ENCODE data around the gene RHBG. TPM values are rescaled to one million over a fixed set of nuclear protein-coding genes. Genes with fewer than 3 reads are reported as not detected.

The RHBG gene
- polyA plus RNA-seq, 1 donor: 35.4 TPM

GRCh38 chr1:156406251-156406650, 37.2 kb downstream of the RHBG start:
- no peaks in the 10 kb centered on the region for H3K4me1 ChIP-seq (ENCODE audit: control insufficient read depth, insufficient read depth, low read length)
- DNase-seq: no peak
- no CpG with 5 or more reads among the region's 6 CpGs for WGBS (ENCODE audit: insufficient coverage, low lambda C conversion rate)
- H3K27me3 ChIP-seq (ENCODE audit: control insufficient read depth, insufficient read depth, low read length): peaks cover 85% of the 10 kb centered on the region
- H3K36me3 ChIP-seq (ENCODE audit: control insufficient read depth, insufficient read depth, low read length): no peaks in the 10 kb centered on the region
- H3K4me3 ChIP-seq (ENCODE audit: low read length): no peak overlapping the region
- H3K9me3 ChIP-seq (ENCODE audit: control insufficient read depth, low read depth, low read length): no peaks in the 10 kb centered on the region
- H3K27ac ChIP-seq (ENCODE audit: low read length): no peak overlapping the region

- no peak for DNase-seq
- no peak overlapping the region for H3K27ac ChIP-seq (ENCODE audit: low read length)
- H3K27me3 ChIP-seq (ENCODE audit: control insufficient read depth, insufficient read depth, low read length): peaks cover 81% of the 10 kb centered on the region
- no peak overlapping the region for H3K4me3 ChIP-seq (ENCODE audit: low read length)
- no peaks in the 10 kb centered on the region for H3K9me3 ChIP-seq (ENCODE audit: control insufficient read depth, low read depth, low read length)
- no CpG with 5 or more reads among the region's 6 CpGs for WGBS (ENCODE audit: insufficient coverage, low lambda C conversion rate)
- H3K4me1 ChIP-seq (ENCODE audit: control insufficient read depth, insufficient read depth, low read length): no peaks in the 10 kb centered on the region
- H3K36me3 ChIP-seq (ENCODE audit: control insufficient read depth, insufficient read depth, low read length): no peaks in the 10 kb centered on the region
Measured at GRCh38 chr1:156407344-156407743, 38.3 kb downstream of the RHBG start.

- WGBS (ENCODE audit: insufficient coverage, low lambda C conversion rate): no CpG with 5 or more reads among the region's 10 CpGs
- no peak overlapping the region for H3K4me3 ChIP-seq (ENCODE audit: low read length)
- no peaks in the 10 kb centered on the region for H3K9me3 ChIP-seq (ENCODE audit: control insufficient read depth, low read depth, low read length)
- H3K4me1 ChIP-seq (ENCODE audit: control insufficient read depth, insufficient read depth, low read length): no peaks in the 10 kb centered on the region
- no peaks in the 10 kb centered on the region for H3K36me3 ChIP-seq (ENCODE audit: control insufficient read depth, insufficient read depth, low read length)
- no peak overlapping the region for H3K27ac ChIP-seq (ENCODE audit: low read length)
- peaks cover 77% of the 10 kb centered on the region for H3K27me3 ChIP-seq (ENCODE audit: control insufficient read depth, insufficient read depth, low read length)
- no peak for DNase-seq
Measured at GRCh38 chr1:156407760-156408159, 38.7 kb downstream of the RHBG start.

- Histone ChIP-seq H3K27ac (ENCODE audit: low read length) (no peak overlapping the region), H3K9me3 (ENCODE audit: control insufficient read depth, low read depth, low read length) (no peaks in the 10 kb centered on the region), H3K36me3 (ENCODE audit: control insufficient read depth, insufficient read depth, low read length) (no peaks in the 10 kb centered on the region), H3K4me1 (ENCODE audit: control insufficient read depth, insufficient read depth, low read length) (no peaks in the 10 kb centered on the region), H3K27me3 (ENCODE audit: control insufficient read depth, insufficient read depth, low read length) (peaks cover 78% of the 10 kb centered on the region), H3K4me3 (ENCODE audit: low read length) (no peak overlapping the region)
- no CpG with 5 or more reads among the region's 7 CpGs for WGBS (ENCODE audit: insufficient coverage, low lambda C conversion rate)
- DNase-seq: no peak
Measured at GRCh38 chr1:156409439-156409838, 40.4 kb downstream of the RHBG start.

GRCh38 chr1:156410238-156410637, 41.2 kb downstream of the RHBG start:
- no peak for DNase-seq
- Histone ChIP-seq H3K4me1 (ENCODE audit: control insufficient read depth, insufficient read depth, low read length) (no peaks in the 10 kb centered on the region), H3K27ac (ENCODE audit: low read length) (no peak overlapping the region), H3K4me3 (ENCODE audit: low read length) (no peak overlapping the region), H3K36me3 (ENCODE audit: control insufficient read depth, insufficient read depth, low read length) (no peaks in the 10 kb centered on the region), H3K9me3 (ENCODE audit: control insufficient read depth, low read depth, low read length) (no peaks in the 10 kb centered on the region), H3K27me3 (ENCODE audit: control insufficient read depth, insufficient read depth, low read length) (peaks cover 80% of the 10 kb centered on the region)
- no CpG with 5 or more reads among the region's 4 CpGs for WGBS (ENCODE audit: insufficient coverage, low lambda C conversion rate)

- Histone ChIP-seq H3K27ac (ENCODE audit: low read length) (no peak overlapping the region), H3K9me3 (ENCODE audit: control insufficient read depth, low read depth, low read length) (no peaks in the 10 kb centered on the region), H3K4me3 (ENCODE audit: low read length) (no peak overlapping the region), H3K4me1 (ENCODE audit: control insufficient read depth, insufficient read depth, low read length) (no peaks in the 10 kb centered on the region), H3K27me3 (ENCODE audit: control insufficient read depth, insufficient read depth, low read length) (peaks cover 80% of the 10 kb centered on the region), H3K36me3 (ENCODE audit: control insufficient read depth, insufficient read depth, low read length) (no peaks in the 10 kb centered on the region)
- no peak for DNase-seq
- WGBS (ENCODE audit: insufficient coverage, low lambda C conversion rate): no CpG with 5 or more reads among the region's 8 CpGs
Measured at GRCh38 chr1:156410740-156411139, 41.7 kb downstream of the RHBG start.

DNA sequence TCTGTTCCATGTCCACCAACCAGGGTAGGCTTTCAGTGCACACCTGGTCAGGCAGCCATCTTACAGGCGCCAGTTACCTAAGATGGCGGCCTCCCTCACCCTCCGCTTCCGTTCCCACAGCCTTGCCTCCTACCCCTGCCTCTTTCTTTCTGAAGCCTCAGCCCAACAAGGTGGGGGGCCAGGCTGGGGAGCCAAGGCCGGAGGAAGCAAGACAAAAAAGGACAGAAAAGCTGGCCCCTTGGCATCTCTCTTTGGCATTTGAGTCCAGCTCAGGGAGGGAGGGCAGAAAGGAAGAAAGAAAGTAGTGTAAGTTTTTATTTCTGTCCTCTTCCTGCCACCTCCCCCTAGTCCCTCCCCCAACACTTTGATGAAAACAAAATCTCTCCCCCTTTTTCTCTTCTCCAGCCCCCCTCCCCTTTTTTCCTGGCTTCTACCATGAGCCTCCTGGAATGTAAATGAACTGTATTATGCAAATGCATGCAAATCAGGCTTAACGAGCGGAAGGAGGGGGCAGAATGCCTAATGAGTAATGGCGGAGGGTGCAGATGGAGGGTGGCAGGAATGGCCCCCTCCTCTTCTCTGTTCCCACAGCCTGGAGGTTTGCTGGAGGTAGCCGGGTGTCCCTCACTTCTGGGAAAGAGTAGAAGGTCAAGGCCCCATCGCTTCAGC, 43.8 kb downstream of the RHBG start:
- no peaks in the 10 kb centered on the region for H3K36me3 ChIP-seq (ENCODE audit: control insufficient read depth, insufficient read depth, low read length)
- no peaks in the 10 kb centered on the region for H3K4me1 ChIP-seq (ENCODE audit: control insufficient read depth, insufficient read depth, low read length)
- H3K27me3 ChIP-seq (ENCODE audit: control insufficient read depth, insufficient read depth, low read length): peaks cover 79% of the 10 kb centered on the region
- H3K9me3 ChIP-seq (ENCODE audit: control insufficient read depth, low read depth, low read length): no peaks in the 10 kb centered on the region
- H3K27ac ChIP-seq (ENCODE audit: low read length): no peak overlapping the region
- no CpG with 5 or more reads among the region's 10 CpGs for WGBS (ENCODE audit: insufficient coverage, low lambda C conversion rate)
- H3K4me3 ChIP-seq (ENCODE audit: low read length): no peak overlapping the region
- DNase-seq: no peak

GRCh38 chr1:156413391-156414246, 44.6 kb downstream of the RHBG start:
- WGBS (ENCODE audit: insufficient coverage, low lambda C conversion rate): no CpG with 5 or more reads among the region's 10 CpGs
- H3K36me3 ChIP-seq (ENCODE audit: control insufficient read depth, insufficient read depth, low read length): no peaks in the 10 kb centered on the region
- peaks cover 80% of the 10 kb centered on the region for H3K27me3 ChIP-seq (ENCODE audit: control insufficient read depth, insufficient read depth, low read length)
- DNase-seq: no peak
- H3K4me3 ChIP-seq (ENCODE audit: low read length): no peak overlapping the region
- H3K9me3 ChIP-seq (ENCODE audit: control insufficient read depth, low read depth, low read length): no peaks in the 10 kb centered on the region
- H3K27ac ChIP-seq (ENCODE audit: low read length): no peak overlapping the region
- no peaks in the 10 kb centered on the region for H3K4me1 ChIP-seq (ENCODE audit: control insufficient read depth, insufficient read depth, low read length)

DNA sequence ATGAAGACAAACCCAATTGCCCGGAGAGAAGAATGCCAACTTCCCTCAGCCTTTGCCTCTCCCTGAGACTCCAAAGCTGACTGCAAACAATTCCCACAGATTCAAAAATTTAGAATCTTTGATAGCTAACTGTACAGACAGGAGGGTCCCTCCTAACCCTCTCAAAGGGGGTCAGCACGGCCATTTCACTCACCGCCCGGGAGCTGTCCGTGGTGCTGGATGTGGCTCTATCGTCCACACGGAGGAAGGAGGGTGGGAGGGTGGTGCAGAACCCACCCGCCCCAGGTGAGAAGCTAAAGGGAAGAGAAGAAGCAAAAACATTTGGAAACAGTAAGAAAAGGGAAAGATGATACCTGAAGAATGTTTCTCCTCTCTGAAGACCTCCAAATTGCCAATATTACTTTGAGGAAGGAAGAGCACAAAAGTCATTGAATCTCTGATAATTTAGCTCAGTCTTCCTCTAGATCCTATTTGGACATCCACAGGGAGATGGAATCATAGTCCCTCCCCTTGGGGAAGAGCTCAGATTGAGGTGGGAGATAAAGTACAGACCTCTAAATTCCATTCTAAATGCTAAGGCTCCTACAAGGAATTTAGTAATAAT, 45.6 kb downstream of the RHBG start:
- no peak overlapping the region for H3K4me3 ChIP-seq (ENCODE audit: low read length)
- H3K36me3 ChIP-seq (ENCODE audit: control insufficient read depth, insufficient read depth, low read length): no peaks in the 10 kb centered on the region
- H3K4me1 ChIP-seq (ENCODE audit: control insufficient read depth, insufficient read depth, low read length): no peaks in the 10 kb centered on the region
- no peak overlapping the region for H3K27ac ChIP-seq (ENCODE audit: low read length)
- H3K9me3 ChIP-seq (ENCODE audit: control insufficient read depth, low read depth, low read length): no peaks in the 10 kb centered on the region
- no peak for DNase-seq
- 0% methylated on average over 1 of the region's 8 CpGs for WGBS (ENCODE audit: insufficient coverage, low lambda C conversion rate)
- peaks cover 83% of the 10 kb centered on the region for H3K27me3 ChIP-seq (ENCODE audit: control insufficient read depth, insufficient read depth, low read length)

GRCh38 chr1:156416993-156417392, 48.0 kb downstream of the RHBG start:
- Histone ChIP-seq H3K27me3 (ENCODE audit: control insufficient read depth, insufficient read depth, low read length) (peaks cover 91% of the 10 kb centered on the region), H3K4me1 (ENCODE audit: control insufficient read depth, insufficient read depth, low read length) (peaks cover 15% of the 10 kb centered on the region), H3K27ac (ENCODE audit: low read length) (no peak overlapping the region), H3K4me3 (ENCODE audit: low read length) (no peak overlapping the region), H3K9me3 (ENCODE audit: control insufficient read depth, low read depth, low read length) (peaks cover 18% of the 10 kb centered on the region), H3K36me3 (ENCODE audit: control insufficient read depth, insufficient read depth, low read length) (no peaks in the 10 kb centered on the region)
- no peak for DNase-seq
- WGBS (ENCODE audit: insufficient coverage, low lambda C conversion rate): no CpG with 5 or more reads among the region's 1 CpG

Data from large intestine (tissue), 3 donors.